Stomach (tissue), 4 donors: ENCODE data around the gene IL17A.

Experiments used
- CTCF ChIP-seq, 7 experiments: fragments of 450-650 bp in 4 of 7; fragments of 200-600 bp in 3 of 7; sonication (generic) in 3 of 7; IDR thresholded peaks; one replicate each; pipeline ENCODE4 v1.5.1; 2016 to 2019; ENCODE audit warnings: antibody characterized with exemption in 7 of 7, control low read depth in 2 of 7, mild to moderate bottlenecking in 1 of 7
- POLR2AphosphoS5 ChIP-seq, 3 donors: sonication (generic); formaldehyde crosslinking; IDR thresholded peaks; one replicate each; pipeline ENCODE4 v1.6.1; 2016; ENCODE audit warnings: antibody characterized with exemption in 3 of 3

GRCh38 chr6:52139985-52140680 lies 46.0 kb upstream of the IL17A start:
- TF ChIP-seq CTCF (IDR thresholded peaks at IDR 0.05) (no peak), POLR2AphosphoS5 (IDR thresholded peaks at IDR 0.05) (no peak)
